NCI-H524 (cell line): ENCODE measurements around the gene COL4A4.

Experiments used
- DNase-seq, 2 experiments: peaks; one replicate each; lab custom pipeline; 2025; lab: John Stamatoyannopoulos, UW

The COL4A4 gene

GRCh38 chr2:226979004-226979403, 185.0 kb downstream of the COL4A4 start:
- DNase-seq: no peak

- DNase-seq: no peak
These were observed 185.7 kb downstream of the COL4A4 start for GRCh38 chr2:226978300-226978699.

- no peak for DNase-seq
These were observed 186.2 kb downstream of the COL4A4 start for GRCh38 chr2:226977775-226978190.

GRCh38 chr2:226973816-226974215, 190.2 kb downstream of the COL4A4 start:
- DNase-seq: peak in 1 of 2 experiments; percentile 51

GRCh38 chr2:226971770-226972169, 192.2 kb downstream of the COL4A4 start:
- DNase-seq: no peak

GRCh38 chr2:226971084-226971483, 192.9 kb downstream of the COL4A4 start:
- DNase-seq: no peak

- DNase-seq: no peak
These were observed 193.6 kb downstream of the COL4A4 start for GRCh38 chr2:226970362-226970761.

GRCh38 chr2:226969417-226970080, 194.5 kb downstream of the COL4A4 start:
- no peak for DNase-seq

- no peak for DNase-seq
These were observed 198.6 kb downstream of the COL4A4 start for GRCh38 chr2:226965376-226965775.

- DNase-seq: no peak
These were observed 200.5 kb downstream of the COL4A4 start for GRCh38 chr2:226963528-226963927.

- no peak for DNase-seq
These were observed 201.7 kb downstream of the COL4A4 start for GRCh38 chr2:226962176-226962773.

GRCh38 chr2:226959418-226959817, 204.6 kb downstream of the COL4A4 start:
- DNase-seq: no peak

GRCh38 chr2:226956659-226957058, 207.3 kb downstream of the COL4A4 start:
- DNase-seq: no peak

- DNase-seq: no peak
These were observed 210.2 kb downstream of the COL4A4 start for GRCh38 chr2:226953826-226954225.

- no peak for DNase-seq
These were observed 210.8 kb downstream of the COL4A4 start for GRCh38 chr2:226953206-226953605.
